Activated CD4-positive, CD25-positive, alpha-beta regulatory T cell treated with anti-CD3 and anti-CD28 coated beads, Interleukin-2, amount 50 U/mL, for 72 hours (primary cell): Measurements from ENCODE around the gene C6orf136.
"Not testable (repeated sequence)": the region's sequence is repeated elsewhere in the genome, so short reads cannot be mapped to it uniquely, and the experiment has no call there.

ENCODE experiments used
- DNase-seq: peaks from one replicate; pipeline ENCODE4 v3.0.0; 2021

C6orf136 gene

GRCh38 chr6:30615958-30616810 lies 30.7 kb upstream of the C6orf136 start:
- DNase-seq: peak; percentile 42

DNA sequence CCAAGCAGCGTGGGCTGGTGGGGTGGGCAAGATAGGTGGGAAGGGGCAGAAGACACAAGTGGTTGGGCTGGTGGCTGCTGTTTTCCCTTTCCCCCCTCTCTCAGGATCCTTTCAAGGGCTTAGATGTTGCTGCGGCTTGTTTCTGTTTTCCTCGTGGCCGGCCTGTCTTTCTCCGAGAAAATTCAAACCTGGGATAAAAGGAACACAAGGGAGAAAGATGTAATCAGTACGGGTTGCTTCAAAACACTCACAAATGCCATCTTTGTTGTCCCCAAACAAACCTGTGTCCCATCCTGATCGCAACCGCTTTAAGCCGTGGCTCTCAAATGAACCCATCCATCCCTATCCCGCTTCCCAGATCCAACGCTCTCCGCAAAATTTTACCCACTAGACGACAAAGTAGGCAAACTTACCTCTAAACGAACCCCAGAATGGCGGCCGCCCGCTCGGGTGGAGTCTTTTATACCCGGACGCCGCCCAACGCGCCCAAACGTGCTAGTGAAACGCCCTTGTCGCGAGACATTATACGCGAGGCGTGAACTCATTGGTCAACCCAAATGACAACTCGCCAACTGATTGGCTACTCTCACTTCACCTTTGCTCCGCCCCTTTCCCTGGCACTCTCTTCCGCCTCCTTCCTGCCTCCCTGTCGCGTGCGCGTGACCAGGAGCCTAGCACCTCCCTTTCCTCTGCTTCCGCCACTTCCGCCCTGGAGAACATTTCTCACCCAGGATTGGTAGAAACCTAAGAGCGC lies 29.9 kb upstream of the C6orf136 start, which contains the start of gene PPP1R10:
Gene PPP1R10 (minus strand): TSS at position 433 of the 754 bp plus-strand sequence. CDS start 7,299 bp downstream, outside the sequence.
- peak; percentile 96 for DNase-seq

DNA sequence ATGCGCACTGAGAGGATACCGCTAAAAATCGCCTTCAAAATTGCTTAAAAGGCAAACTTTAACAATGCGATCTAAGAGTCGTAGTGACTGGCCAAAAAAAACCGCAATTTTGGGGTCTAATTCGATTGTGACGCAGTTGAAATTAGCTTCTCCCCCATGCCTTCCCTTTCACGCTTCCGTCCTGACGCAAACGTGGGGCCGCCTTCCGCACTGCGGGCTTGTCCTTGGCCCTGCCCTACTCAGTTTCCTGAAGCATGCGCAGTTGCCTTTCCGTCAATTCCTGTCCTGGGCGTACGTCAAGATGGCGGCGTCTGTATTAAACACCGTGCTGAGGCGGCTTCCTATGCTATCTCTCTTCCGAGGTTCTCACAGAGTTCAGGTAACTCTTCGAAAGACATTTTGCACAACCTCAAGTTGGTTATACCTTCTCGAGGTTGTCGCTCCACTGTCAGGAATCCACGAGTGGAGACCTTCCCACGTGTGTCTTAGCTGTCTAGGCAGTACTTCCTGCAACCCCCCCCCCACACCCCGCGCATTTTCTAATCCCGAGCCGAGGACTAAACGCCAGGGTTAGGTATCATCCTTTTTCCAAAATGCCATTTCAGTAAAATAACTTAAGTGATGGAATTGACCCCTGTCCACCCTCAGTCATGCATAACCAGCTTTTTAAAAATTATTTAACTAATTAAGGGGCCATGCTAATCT lies 29.2 kb upstream of the C6orf136 start, which contains the start of gene MRPS18B:
Gene MRPS18B (plus strand): TSS at position 276 of the 705 bp plus-strand sequence. CDS start 26 bp downstream, at position 302.
- DNase-seq: peak; percentile 96

DNA sequence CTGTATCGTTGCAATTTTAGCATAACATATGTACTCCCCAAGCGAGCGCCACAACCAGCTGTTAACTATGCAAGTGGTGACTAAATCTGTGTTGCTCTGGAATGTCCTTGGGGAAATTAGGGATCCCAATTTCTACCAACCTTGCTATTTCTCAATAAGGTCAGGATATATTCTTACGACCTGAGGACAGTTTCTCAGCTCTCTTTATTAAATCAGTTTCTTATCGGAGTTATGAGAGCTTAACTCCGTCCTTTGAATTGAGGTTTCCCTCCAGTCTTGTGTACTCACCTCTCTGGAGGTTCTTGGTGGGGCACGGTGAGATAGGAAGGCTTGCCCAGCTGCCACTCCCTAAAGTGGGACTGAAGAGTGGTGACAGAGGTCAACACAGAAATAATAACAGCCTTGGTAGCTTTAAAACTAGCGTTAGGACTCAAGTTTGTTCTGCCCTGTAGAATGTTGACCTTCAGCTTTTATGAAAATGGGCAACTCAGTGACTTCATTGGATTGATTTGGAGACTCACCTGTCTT lies 28.6 kb upstream of the C6orf136 start:
- no peak for DNase-seq

DNA sequence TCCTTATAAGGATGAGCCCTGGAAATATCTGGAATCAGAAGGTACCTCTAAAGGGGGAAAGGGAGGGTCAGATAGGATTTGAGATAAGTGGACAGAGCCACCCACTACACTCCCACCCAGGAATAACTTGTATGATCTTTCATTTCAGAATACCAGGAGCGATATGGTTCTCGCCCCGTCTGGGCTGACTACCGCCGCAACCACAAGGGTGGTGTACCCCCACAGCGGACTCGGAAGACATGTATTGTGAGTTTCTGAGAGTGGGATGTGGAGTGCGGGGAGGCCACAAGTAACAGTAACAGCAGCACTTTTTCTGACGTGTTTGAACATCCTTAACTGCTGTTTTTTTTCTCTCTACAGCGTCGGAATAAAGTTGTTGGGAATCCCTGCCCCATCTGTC lies 27.4 kb upstream of the C6orf136 start:
- no peak for DNase-seq

DNA sequence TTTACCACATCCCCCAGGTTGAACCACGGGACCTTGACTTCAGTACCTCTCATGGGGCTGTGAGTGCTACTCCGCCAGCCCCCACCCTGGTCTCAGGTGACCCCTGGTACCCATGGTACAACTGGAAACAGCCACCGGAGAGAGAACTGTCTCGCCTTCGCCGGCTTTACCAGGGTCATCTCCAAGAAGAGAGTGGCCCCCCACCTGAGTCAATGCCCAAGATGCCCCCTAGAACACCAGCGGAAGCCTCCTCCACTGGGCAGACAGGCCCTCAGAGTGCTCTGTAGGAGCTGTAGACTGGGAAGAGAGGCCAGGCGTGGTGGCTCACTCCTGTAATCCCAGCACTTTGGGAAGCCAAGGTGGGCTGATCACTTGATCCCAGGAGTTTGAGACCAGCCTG lies 21.4 kb upstream of the C6orf136 start:
- DNase-seq: no peak

- peak; percentile 83 for DNase-seq
Measured at GRCh38 chr6:30626484-30627366, 20.2 kb upstream of the C6orf136 start, which contains the start of gene ATAT1. TSS of gene ATAT1 (plus strand) at chr6:30626874.

- DNase-seq: no peak
Measured at GRCh38 chr6:30635834-30636233, 11.1 kb upstream of the C6orf136 start.

- no peak for DNase-seq
Measured at GRCh38 chr6:30640481-30640880, 6.5 kb upstream of the C6orf136 start.

DNA sequence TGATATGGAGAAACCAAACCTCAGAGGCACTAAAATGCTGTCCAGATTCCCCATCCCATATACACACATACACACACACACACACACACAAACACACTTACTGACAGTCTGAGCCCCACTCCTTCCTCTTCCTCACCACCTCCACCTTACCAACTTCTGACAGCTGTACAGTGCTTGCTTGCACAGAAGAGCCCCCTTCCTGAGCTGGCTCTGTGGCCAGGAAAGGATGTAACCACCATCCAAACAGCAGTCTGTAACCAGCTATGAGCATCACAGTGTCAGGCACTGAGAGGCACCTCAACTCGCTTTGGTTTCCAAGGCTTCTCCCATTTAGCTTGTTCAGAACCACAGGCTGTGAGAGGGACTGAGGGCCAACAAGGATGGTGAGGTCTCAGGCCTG lies 5.9 kb upstream of the C6orf136 start:
- no peak for DNase-seq

DNA sequence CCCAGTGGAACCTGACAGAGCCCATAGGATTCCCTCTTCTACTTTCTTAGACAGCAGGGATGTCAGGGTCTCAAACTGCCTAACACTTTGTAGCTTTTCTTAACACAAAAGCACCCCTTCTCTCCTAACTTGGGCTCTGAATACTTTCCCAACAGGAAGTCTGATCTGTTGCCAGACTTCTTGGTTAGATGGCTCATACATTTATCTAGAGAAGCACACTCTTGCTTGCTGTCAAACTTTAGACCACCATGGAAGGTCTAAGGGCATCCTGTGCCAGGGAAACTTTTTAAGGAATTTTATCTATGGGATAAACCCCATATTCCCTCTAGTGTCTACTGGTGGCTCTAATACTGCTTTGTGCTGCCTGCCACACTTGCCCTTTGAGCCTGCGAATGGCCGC lies 3.3 kb upstream of the C6orf136 start:
- DNase-seq: no peak

DNA sequence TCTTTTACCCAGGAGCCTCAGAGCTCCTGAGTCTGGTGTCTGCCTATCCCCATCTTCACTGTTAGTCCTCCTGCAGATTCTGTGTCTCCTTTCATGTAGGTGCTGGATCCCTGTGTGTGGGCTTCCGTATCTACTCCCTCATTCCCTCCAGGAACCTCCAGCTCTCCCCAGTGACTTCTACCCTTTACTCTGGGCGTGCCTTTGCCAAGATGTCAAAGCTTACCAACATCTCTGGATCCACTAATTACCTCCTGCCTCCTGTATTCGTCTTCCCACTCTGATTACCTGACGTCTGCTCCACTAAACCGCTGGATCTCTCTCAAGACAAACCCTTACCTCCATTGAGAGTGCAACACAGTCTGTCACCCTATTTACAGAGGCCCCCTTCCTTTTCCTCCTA lies 2.2 kb upstream of the C6orf136 start:
- DNase-seq: no peak

GRCh38 chr6:30645989-30646388 lies 944 bp upstream of the C6orf136 start:
- DNase-seq: no peak

- peak; percentile 80 for DNase-seq
Measured at GRCh38 chr6:30647242-30648116, 546 bp downstream of the C6orf136 start.

DNA sequence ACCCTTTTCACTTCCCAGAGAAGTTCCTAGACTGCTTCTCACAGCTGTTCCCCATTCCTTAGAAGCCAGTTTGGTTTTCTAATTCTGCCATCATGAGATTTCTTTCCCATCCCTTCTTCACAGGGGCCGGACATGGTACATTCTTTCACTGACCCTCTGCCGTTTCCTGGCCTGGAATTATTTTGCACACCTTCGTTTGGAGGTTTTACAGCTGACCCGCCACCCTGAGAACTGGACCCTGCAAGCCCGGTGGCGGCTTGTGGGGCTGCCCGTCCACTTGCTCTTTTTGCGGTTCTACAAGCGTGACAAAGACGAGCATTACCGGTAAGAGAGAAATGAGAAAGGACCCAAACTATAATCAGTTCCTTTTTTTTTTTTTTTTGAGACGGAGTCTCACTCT lies 4.2 kb downstream of the C6orf136 start:
- DNase-seq: no peak

DNA sequence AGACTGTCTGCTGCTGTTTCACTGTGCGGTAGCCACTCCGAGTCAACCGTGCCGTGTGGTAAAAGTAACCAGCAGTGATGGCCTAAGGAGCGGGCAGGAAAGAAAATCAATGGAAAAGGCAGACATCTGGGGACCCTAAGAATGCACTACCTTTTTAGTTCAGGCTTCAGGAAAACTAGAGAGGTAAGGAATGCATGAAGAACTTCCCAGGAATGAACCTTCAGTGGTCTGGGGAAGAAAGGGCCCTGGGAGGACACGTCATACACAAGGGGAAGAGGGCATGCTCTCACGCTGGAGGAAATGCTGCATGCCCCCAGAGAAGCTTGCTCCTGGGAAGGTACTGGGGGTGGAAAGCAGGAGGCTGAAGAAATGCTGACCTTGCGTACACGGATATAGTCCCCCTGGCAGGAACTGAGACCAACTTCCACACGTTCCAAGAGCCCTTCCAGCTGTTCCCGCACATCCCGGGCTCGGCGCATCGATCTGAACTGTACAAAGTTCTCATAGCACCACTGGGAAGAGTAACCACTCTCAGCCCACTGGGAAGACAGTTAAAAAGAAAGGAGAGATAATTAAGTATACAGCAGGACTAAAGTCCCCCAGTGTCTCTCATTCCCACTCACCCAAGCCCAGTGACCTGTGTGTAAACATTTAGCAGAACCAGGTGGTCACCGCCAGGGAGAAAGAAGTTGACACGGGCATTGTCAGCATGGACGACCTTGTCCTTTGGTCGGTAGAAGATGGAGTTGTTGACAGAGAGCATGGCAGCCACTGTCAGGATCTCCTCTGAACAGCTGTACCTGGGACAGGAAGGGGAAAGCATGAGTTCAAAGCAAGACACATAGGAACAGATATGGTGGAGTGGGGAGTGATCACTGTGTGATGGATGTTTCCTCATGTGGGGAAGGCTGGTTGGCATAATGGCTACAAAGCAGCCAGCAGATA lies 8.1 kb downstream of the C6orf136 start:
- DNase-seq: no peak

GRCh38 chr6:30655743-30656094 lies 8.8 kb downstream of the C6orf136 start:
- no peak for DNase-seq

DNA sequence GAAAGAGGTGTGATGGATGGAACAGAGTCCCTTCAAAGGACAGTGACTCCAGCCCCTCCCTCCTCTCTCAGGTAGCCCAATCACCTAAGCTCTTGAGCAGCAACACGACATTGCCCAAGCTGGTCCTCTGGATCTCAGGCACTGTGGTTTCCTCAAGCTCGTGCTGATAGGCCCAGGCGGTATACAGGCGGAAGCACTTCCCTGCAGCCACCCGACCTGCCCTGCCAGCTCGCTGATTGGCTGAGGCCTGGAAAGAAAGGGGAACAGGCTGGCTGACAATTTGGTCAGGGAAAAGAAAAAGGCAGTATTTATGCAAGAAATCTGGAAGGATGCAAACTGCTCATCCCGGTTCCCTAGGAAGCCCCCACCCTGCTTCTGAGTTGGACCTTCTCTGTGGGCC lies 9.6 kb downstream of the C6orf136 start:
- no peak for DNase-seq

DNA sequence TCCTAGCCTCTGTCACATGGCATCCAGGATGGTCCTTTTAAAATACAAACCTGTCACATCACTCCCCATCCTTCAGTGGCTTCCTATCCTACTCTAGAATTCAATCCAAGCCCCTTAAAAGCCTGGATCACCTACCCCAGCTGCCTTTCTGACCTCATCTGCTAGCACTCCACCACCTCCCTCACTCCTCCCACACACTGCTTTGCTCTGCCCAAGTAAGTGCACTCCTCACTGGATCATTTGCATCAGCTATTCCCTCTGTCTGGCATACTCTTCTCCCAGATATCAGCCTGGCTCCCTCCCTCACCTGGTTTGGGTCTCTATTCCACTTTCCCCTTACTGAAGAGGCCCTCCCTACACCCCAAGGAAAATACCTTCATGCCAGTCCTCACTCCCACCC lies 10.5 kb downstream of the C6orf136 start:
- no peak for DNase-seq

DNA sequence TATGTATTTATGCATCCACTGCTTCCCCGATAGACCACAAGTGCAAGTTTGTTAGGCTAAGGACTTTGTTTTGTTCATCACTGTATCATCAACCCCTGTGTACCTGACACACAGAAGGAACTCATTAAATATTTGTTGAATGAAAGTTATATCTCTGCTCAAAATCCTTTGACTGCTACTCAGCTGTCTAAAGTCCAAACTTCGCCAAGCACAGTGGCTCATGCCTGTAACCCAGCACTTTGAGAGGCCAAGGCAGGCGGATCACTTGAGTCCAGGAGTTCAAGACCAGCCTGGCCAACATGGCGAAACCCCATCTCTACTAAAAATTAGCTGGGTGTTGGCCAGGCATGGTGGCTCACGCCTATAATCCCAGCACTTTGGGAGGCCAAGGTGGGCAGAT lies 11.0 kb downstream of the C6orf136 start:
- not testable (repeated sequence) for DNase-seq
